Measurements from ENCODE around the gene PWWP2B.

Gene PWWP2B

GRCh38 chr10:132427006-132427771, 30.2 kb downstream of the PWWP2B start:
- intact Hi-C loops (cut with DNase I; ENCODE audit: low total_unique reads) = no loop called here
- no peak for TF ChIP-seq CTCF (IDR thresholded peaks at IDR 0.05)
- peaks cover 0 to 17% (median 4%) of the 10 kb centered on the region in 4 donors for H3K4me1 ChIP-seq

GRCh38 chr10:132427939-132428367, 31.0 kb downstream of the PWWP2B start:
- no peak for TF ChIP-seq CTCF (IDR thresholded peaks at IDR 0.05)
- DNase-seq = no peak
- Histone ChIP-seq H3K4me1 (peaks cover 0 to 14% (median 0%) of the 10 kb centered on the region in 4 donors), H3K4me3 (no peak overlapping the region), H3K36me3 (no peaks in the 10 kb centered on the region), H3K9me3 (no peaks in the 10 kb centered on the region), H3K27ac (no peak overlapping the region), H3K27me3 (no peaks in the 10 kb centered on the region)
- intact Hi-C loops (cut with DNase I; ENCODE audit: low total_unique reads) = no loop called here

More at GRCh38 chr10:132427006-132427771, 30.2 kb downstream of the PWWP2B start:
- Histone ChIP-seq H3K9me3 (no peaks in the 10 kb centered on the region), H3K27me3 (no peaks in the 10 kb centered on the region), H3K4me3 (no peak overlapping the region), H3K27ac (no peak overlapping the region), H3K36me3 (no peaks in the 10 kb centered on the region)
- no peak for DNase-seq

- DNase-seq = no peak
- H3K27ac ChIP-seq = no peak overlapping the region
- no peak for TF ChIP-seq CTCF (IDR thresholded peaks at IDR 0.05)
- H3K4me1 ChIP-seq = peaks cover 0 to 12% (median 0%) of the 10 kb centered on the region in 4 donors
- H3K36me3 ChIP-seq = no peaks in the 10 kb centered on the region
- H3K4me3 ChIP-seq = no peak overlapping the region
- no peaks in the 10 kb centered on the region for H3K27me3 ChIP-seq
- no peaks in the 10 kb centered on the region for H3K9me3 ChIP-seq
- intact Hi-C loops (cut with DNase I; ENCODE audit: low total_unique reads) = no loop called here
Measured at GRCh38 chr10:132428486-132428995, 31.5 kb downstream of the PWWP2B start.

- Histone ChIP-seq H3K9me3 (no peaks in the 10 kb centered on the region), H3K27me3 (no peaks in the 10 kb centered on the region), H3K4me1 (peaks cover 0 to 6% (median 0%) of the 10 kb centered on the region in 4 donors), H3K36me3 (no peaks in the 10 kb centered on the region), H3K4me3 (no peak overlapping the region), H3K27ac (no peak overlapping the region)
- no peak for TF ChIP-seq CTCF (IDR thresholded peaks at IDR 0.05)
- intact Hi-C loops (cut with DNase I; ENCODE audit: low total_unique reads) = no loop called here
- no peak for DNase-seq
Measured at GRCh38 chr10:132429281-132430230, 32.6 kb downstream of the PWWP2B start.

- Histone ChIP-seq H3K27me3 (no peaks in the 10 kb centered on the region), H3K27ac (no peak overlapping the region), H3K4me3 (no peak overlapping the region), H3K36me3 (no peaks in the 10 kb centered on the region), H3K9me3 (no peaks in the 10 kb centered on the region), H3K4me1 (peaks cover 0 to 6% (median 0%) of the 10 kb centered on the region in 4 donors)
- intact Hi-C loops (cut with DNase I; ENCODE audit: low total_unique reads) = no loop called here
- no peak for DNase-seq
- TF ChIP-seq CTCF (IDR thresholded peaks at IDR 0.05) = no peak
Measured at GRCh38 chr10:132430231-132430743, 33.3 kb downstream of the PWWP2B start.
